Ascending aorta (tissue), 2 donors: Measurements from ENCODE around the gene XIRP2. TPM values are rescaled to one million over a fixed set of nuclear protein-coding genes. Genes with fewer than 3 reads are reported as not detected.

Source experiments
- DNase-seq, 2 donors: peaks; one replicate each; pipeline ENCODE4 v3.0.0-alpha.2; 2019; ENCODE audit warnings: low spot score in 2 of 2
- H3K27ac ChIP-seq, 2 donors: fragments of 200-600 bp; sonication (generic); one replicate each; pipeline ENCODE4 v1.5.1; 2016 to 2017; ENCODE audit warnings: mild to moderate bottlenecking in 1 of 2
- H3K27me3 ChIP-seq: fragments of 200-600 bp; sonication (generic); one replicate; pipeline ENCODE4 v1.5.1; 2017
- H3K36me3 ChIP-seq, 2 donors: fragments of 200-600 bp; sonication (generic); one replicate each; pipeline ENCODE4 v1.5.1; 2016
- H3K4me1 ChIP-seq, 2 donors: fragments of 200-600 bp; sonication (generic); one replicate each; pipeline ENCODE4 v1.5.1; 2016 to 2017; ENCODE audit warnings: mild to moderate bottlenecking in 1 of 2
- H3K4me3 ChIP-seq, 2 donors: fragments of 200-600 bp; sonication (generic); one replicate each; pipeline ENCODE4 v1.5.1; 2016 to 2017; ENCODE audit warnings: mild to moderate bottlenecking in 1 of 2
- H3K9me3 ChIP-seq, 2 donors: fragments of 200-600 bp; sonication (generic); one replicate each; pipeline ENCODE4 v1.5.1; 2016
- CTCF ChIP-seq, 3 experiments: fragments of 200-600 bp in 2 of 3; fragments of 450-650 bp in 1 of 3; sonication (generic) in 2 of 3; IDR thresholded peaks; one replicate each; pipeline ENCODE4 v1.5.1; 2016 to 2019; ENCODE audit warnings: antibody characterized with exemption in 3 of 3, mild to moderate bottlenecking in 1 of 3, moderate library complexity in 1 of 3
- intact Hi-C: fragments of 100-400 bp; cut with DNase I; formaldehyde crosslinking; loops from one replicate; pipeline ENCODE4 v1.15.1; 2023
- total RNA-seq: library from RNA; depleted of rRNA; stranded (reverse); fragments of >200 nt; gene quantifications from one replicate; pipeline ENCODE4 v1.1.0, GENCODE V29; 2016

XIRP2 gene
- total RNA-seq, 1 donor from 2014 or later, result 1.2 TPM

GRCh38 chr2:167182403-167182802, 294.1 kb downstream of the XIRP2 start:
- H3K27ac ChIP-seq, result no peak overlapping the region
- H3K4me3 ChIP-seq, result no peak overlapping the region
- intact Hi-C loops, result no loop called here

GRCh38 chr2:167183931-167184330, 295.7 kb downstream of the XIRP2 start:
- H3K27me3 ChIP-seq, result no peaks in the 10 kb centered on the region
- H3K36me3 ChIP-seq, result no peaks in the 10 kb centered on the region
- intact Hi-C loops, result no loop called here
- no peak for DNase-seq
- H3K9me3 ChIP-seq, result no peaks in the 10 kb centered on the region
- H3K27ac ChIP-seq, result no peak overlapping the region
- no peak overlapping the region for H3K4me3 ChIP-seq
- no peak for TF ChIP-seq CTCF (IDR thresholded peaks at IDR 0.05)
- peaks cover 0 to 7% of the 10 kb centered on the region in 2 donors for H3K4me1 ChIP-seq

More at GRCh38 chr2:167182403-167182802, 294.1 kb downstream of the XIRP2 start:
- DNase-seq, result no peak
- H3K9me3 ChIP-seq, result no peaks in the 10 kb centered on the region
- H3K4me1 ChIP-seq, result peaks cover 0 to 5% of the 10 kb centered on the region in 2 donors
- no peaks in the 10 kb centered on the region for H3K36me3 ChIP-seq
- no peaks in the 10 kb centered on the region for H3K27me3 ChIP-seq
- TF ChIP-seq CTCF (IDR thresholded peaks at IDR 0.05), result no peak

- Histone ChIP-seq H3K9me3 (no peaks in the 10 kb centered on the region), H3K27me3 (no peaks in the 10 kb centered on the region), H3K4me3 (no peak overlapping the region), H3K36me3 (no peaks in the 10 kb centered on the region), H3K27ac (no peak overlapping the region), H3K4me1 (peaks cover 0 to 19% of the 10 kb centered on the region in 2 donors)
- intact Hi-C loops, result loop anchor here (5.0 kb wide), 1 partner anchor 106 kb away; the partner anchor contains the start of gene B3GALT1
- DNase-seq, result no peak
- no peak for TF ChIP-seq CTCF (IDR thresholded peaks at IDR 0.05)
Observed at GRCh38 chr2:167186465-167186864, 298.2 kb downstream of the XIRP2 start.

- H3K27ac ChIP-seq, result no peak overlapping the region
Observed at GRCh38 chr2:167187049-167187727, 298.9 kb downstream of the XIRP2 start.

More at GRCh38 chr2:167187049-167187727, 298.9 kb downstream of the XIRP2 start:
- intact Hi-C loops, result loop anchor here (5.0 kb wide), 1 partner anchor 105 kb away; the partner anchor contains the start of gene B3GALT1
- H3K36me3 ChIP-seq, result no peaks in the 10 kb centered on the region
- no peaks in the 10 kb centered on the region for H3K27me3 ChIP-seq
- no peaks in the 10 kb centered on the region for H3K9me3 ChIP-seq
- no peak overlapping the region for H3K4me3 ChIP-seq
- H3K4me1 ChIP-seq, result peaks cover 0 to 19% of the 10 kb centered on the region in 2 donors
- TF ChIP-seq CTCF (IDR thresholded peaks at IDR 0.05), result no peak
- no peak for DNase-seq
